NB4 (cell line): ENCODE measurements around the gene PET100.

ENCODE experiments used
- DNase-seq: peaks from one replicate; pipeline ENCODE4 v3.0.0; 2010; ENCODE audit warnings: low read depth
- H3K4me3 ChIP-seq: one replicate; pipeline ENCODE4 v1.5.1; 2011; ENCODE audit warnings: mild to moderate bottlenecking, low read depth, low read length, moderate library complexity
- CTCF ChIP-seq: IDR thresholded peaks from one replicate; pipeline ENCODE4 v1.5.1; 2012; ENCODE audit warnings: low read depth, low read length
- MAX ChIP-seq: IDR thresholded peaks from 2 replicates; pipeline ENCODE4 v1.6.1; 2011; ENCODE audit warnings: low read depth, low read length
- MYC ChIP-seq: IDR thresholded peaks from 2 replicates; pipeline ENCODE4 v1.6.1; 2011; ENCODE audit warnings: low read depth, low read length
- POLR2A ChIP-seq: IDR thresholded peaks from 2 replicates; pipeline ENCODE4 v1.6.1; 2011; ENCODE audit warnings: mild to moderate bottlenecking; ENCODE audit not compliant: insufficient read length; ENCODE audit errors: extremely low read depth

PET100 gene

GRCh38 chr19:7665076-7665475 lies 35.5 kb downstream of the PET100 start:
- no peak for DNase-seq
- no peak overlapping the region for H3K4me3 ChIP-seq
- TF ChIP-seq MYC (no peak), CTCF (no peak), MAX (no peak), POLR2A (no peak)

- H3K4me3 ChIP-seq, result peak within 1 kb of the TSS; percentile 77
- TF ChIP-seq CTCF, result no peak
- peak; percentile 68 for TF ChIP-seq POLR2A
- no peak for TF ChIP-seq MYC
- no peak for TF ChIP-seq MAX
- peak; percentile 96 for DNase-seq
Observed at GRCh38 chr19:7668842-7669241, 39.2 kb downstream of the PET100 start, which contains the start of gene RETN. RETN (plus strand) TSS chr19:7669049; CDS start chr19:7669327, 278 bp downstream.

- peak; percentile 62 for DNase-seq
- peak overlapping the region; percentile 77 for H3K4me3 ChIP-seq
- TF ChIP-seq CTCF, result no peak
- no peak for TF ChIP-seq POLR2A
- no peak for TF ChIP-seq MYC
- TF ChIP-seq MAX, result no peak
Observed at GRCh38 chr19:7669641-7670040, 40.0 kb downstream of the PET100 start.

- peak overlapping the region; percentile 77 for H3K4me3 ChIP-seq
- DNase-seq, result peak; percentile 89
Observed at GRCh38 chr19:7670150-7670783, 40.7 kb downstream of the PET100 start.

GRCh38 chr19:7670790-7671189 lies 41.2 kb downstream of the PET100 start:
- no peak for TF ChIP-seq CTCF
- no peak for TF ChIP-seq MYC
- TF ChIP-seq POLR2A, result no peak
- TF ChIP-seq MAX, result no peak
- H3K4me3 ChIP-seq, result peak overlapping the region; percentile 77
- no peak for DNase-seq

More at GRCh38 chr19:7670150-7670783, 40.7 kb downstream of the PET100 start:
- TF ChIP-seq MAX (peak; percentile 73), CTCF (no peak), POLR2A (peak; percentile 33), MYC (peak; percentile 75; the same call in 1 of the 2 replicates)
